PFSK-1 (cell line): ENCODE results near the gene DIP2A.

Source experiments
- FOXP2 ChIP-seq: optimal IDR thresholded peaks from 2 replicates; pipeline ENCODE3; 2011; ENCODE audit warnings: borderline replicate concordance, control low read depth, inconsistent platforms; ENCODE audit not compliant: insufficient read depth; ENCODE audit errors: extremely low read length, extremely low read depth
- POLR2AphosphoS5 ChIP-seq: IDR thresholded peaks from 2 replicates; pipeline ENCODE4 v1.6.1; 2012; ENCODE audit warnings: low read depth, mild to moderate bottlenecking, control low read depth, low read length, moderate library complexity
- SIN3A ChIP-seq: IDR thresholded peaks from 2 replicates; pipeline ENCODE4 v1.6.1; 2012; ENCODE audit warnings: mild to moderate bottlenecking, low read length, moderate library complexity, borderline replicate concordance; ENCODE audit not compliant: insufficient read depth
- TAF1 ChIP-seq: IDR thresholded peaks from 2 replicates; pipeline ENCODE4 v1.6.1; 2012; ENCODE audit warnings: low read length, control low read depth, borderline replicate concordance; ENCODE audit not compliant: insufficient read depth
- TF ChIP-seq, protein P1 (sequence below), 2 experiments: IDR thresholded peaks; 2 replicates each; pipeline versions ENCODE4 v1.6.1 to v1.8.0; 2011 to 2012; ENCODE audit warnings: low read depth in 2 of 2, low read length in 2 of 2, control low read depth in 1 of 2, inconsistent platforms in 1 of 2, mild to moderate bottlenecking in 1 of 2, moderate library complexity in 1 of 2; ENCODE audit not compliant: insufficient read depth in 1 of 2

DIP2A gene

DNA sequence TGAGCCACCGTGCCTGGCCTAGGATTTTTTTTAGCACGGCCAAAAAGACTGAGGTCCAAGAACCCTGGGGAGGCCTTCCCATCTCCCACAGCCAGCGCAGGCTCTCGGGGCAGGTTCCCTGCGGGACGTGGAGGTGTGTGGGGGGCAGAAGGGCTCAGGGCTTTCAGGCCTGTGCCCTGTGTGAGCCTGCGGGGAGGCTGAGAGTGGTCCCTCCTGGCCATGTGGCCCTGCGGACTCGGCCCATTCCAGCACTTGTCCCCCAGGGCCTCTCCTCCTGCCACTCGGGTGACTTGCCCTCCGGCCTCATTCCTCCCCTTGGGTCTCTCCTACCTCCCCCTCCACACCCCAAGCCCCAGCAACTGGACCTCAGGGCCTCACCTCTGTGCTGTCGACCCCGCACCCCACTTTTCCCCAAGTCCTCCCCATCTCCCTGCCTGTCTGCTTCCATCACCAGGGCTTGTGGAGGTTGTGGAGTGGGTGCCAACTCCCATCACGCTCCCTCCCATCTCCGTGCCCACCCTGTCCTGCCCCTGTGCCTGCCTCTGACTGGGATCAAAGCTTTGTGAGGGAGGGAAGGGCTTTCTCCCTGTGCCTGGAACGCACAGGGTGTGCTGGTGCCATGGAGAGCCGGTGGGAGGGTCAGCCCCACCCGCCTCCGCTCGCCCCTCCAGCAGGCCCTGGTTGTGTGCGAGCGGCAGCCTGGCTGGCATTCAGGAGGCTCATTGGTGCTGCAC is 32.2 kb upstream of the DIP2A start:
- no peak for TF ChIP-seq SIN3A
- no peak for TF ChIP-seq TAF1
- TF ChIP-seq, protein P1, sequence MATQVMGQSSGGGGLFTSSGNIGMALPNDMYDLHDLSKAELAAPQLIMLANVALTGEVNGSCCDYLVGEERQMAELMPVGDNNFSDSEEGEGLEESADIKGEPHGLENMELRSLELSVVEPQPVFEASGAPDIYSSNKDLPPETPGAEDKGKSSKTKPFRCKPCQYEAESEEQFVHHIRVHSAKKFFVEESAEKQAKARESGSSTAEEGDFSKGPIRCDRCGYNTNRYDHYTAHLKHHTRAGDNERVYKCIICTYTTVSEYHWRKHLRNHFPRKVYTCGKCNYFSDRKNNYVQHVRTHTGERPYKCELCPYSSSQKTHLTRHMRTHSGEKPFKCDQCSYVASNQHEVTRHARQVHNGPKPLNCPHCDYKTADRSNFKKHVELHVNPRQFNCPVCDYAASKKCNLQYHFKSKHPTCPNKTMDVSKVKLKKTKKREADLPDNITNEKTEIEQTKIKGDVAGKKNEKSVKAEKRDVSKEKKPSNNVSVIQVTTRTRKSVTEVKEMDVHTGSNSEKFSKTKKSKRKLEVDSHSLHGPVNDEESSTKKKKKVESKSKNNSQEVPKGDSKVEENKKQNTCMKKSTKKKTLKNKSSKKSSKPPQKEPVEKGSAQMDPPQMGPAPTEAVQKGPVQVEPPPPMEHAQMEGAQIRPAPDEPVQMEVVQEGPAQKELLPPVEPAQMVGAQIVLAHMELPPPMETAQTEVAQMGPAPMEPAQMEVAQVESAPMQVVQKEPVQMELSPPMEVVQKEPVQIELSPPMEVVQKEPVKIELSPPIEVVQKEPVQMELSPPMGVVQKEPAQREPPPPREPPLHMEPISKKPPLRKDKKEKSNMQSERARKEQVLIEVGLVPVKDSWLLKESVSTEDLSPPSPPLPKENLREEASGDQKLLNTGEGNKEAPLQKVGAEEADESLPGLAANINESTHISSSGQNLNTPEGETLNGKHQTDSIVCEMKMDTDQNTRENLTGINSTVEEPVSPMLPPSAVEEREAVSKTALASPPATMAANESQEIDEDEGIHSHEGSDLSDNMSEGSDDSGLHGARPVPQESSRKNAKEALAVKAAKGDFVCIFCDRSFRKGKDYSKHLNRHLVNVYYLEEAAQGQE (IDR thresholded peaks at IDR 0.05; ENCODE audit: insufficient read depth in 1 of 2, low read depth in 2 of 2, low read length in 2 of 2): no peak
- no peak for TF ChIP-seq POLR2AphosphoS5
- TF ChIP-seq FOXP2: no peak

GRCh38 chr21:46427516-46427915 is 31.2 kb upstream of the DIP2A start:
- TF ChIP-seq FOXP2: no peak
- no peak for TF ChIP-seq SIN3A
- TF ChIP-seq POLR2AphosphoS5: no peak
- no peak for TF ChIP-seq TAF1
- TF ChIP-seq, protein P1 (IDR thresholded peaks at IDR 0.05; ENCODE audit: insufficient read depth in 1 of 2, low read depth in 2 of 2, low read length in 2 of 2): no peak

DNA sequence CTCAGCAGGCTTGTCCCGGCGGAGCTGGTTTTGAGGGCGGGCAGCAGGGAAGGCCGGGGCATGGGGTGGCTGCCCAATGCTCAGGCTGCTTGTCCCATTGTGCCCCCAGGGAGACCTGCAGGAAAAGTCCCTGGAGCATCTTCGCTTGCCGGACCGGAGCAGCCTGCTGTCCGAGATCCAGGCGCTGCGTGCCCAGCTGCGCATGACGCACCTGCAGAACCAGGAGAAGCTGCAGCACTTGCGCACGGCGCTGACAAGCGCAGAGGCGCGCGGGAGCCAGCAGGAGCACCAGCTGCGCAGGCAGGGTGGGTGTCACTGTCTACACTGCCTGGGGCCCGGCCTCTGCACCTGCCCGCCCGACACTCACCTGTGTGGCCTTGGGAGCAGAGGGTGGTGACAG is 30.4 kb upstream of the DIP2A start:
- no peak for TF ChIP-seq SIN3A
- no peak for TF ChIP-seq POLR2AphosphoS5
- TF ChIP-seq, protein P1 (IDR thresholded peaks at IDR 0.05; ENCODE audit: insufficient read depth in 1 of 2, low read depth in 2 of 2, low read length in 2 of 2): no peak
- TF ChIP-seq TAF1: no peak
- TF ChIP-seq FOXP2: no peak

DNA sequence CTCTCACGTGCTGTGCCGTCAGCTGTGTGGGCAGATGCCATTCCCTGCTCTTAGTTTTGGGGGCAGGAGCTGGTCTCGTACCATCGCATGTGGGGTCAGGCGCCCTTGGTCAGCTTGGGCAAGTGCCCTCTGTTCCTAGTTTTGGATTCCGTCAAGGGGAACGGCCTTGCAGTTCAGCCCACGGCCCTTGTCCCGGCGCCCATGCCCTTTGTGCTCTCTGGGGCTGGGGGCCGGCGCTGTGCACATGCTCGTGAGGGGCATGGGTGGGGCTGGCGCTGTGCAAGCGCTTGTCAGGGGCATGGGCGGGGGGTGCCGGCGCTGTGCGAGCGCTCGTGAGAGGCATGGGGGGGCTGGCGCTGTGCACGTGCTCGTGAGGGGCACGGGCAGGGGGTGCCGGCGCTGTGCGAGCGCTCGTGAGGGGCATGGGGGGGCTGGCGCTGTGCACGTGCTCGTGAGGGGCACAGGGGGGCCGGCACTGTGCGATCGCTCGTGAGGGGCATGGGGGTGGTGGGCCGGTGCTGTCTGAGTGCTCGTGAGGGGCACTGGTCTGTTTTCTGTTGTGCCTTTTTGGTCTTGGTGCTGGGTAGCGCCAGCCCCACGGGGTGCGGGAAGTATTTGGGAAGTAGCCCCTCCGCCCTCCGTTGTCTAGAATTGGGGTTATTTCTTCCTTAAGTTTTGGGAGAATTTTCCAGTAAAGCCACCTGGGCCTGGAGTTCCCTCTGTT is 29.5 kb upstream of the DIP2A start:
- TF ChIP-seq FOXP2: no peak
- TF ChIP-seq SIN3A: no peak
- no peak for TF ChIP-seq TAF1
- TF ChIP-seq POLR2AphosphoS5: no peak
- TF ChIP-seq, protein P1 (IDR thresholded peaks at IDR 0.05; ENCODE audit: insufficient read depth in 1 of 2, low read depth in 2 of 2, low read length in 2 of 2): no peak
